HTR-8/SVneo (cell line): ENCODE measurements around the gene ZNF446.
A peak's percentile ranks its signal among the peaks of the same experiment; 100 is the strongest.
"Not testable (repeated sequence)": the region's sequence is repeated elsewhere in the genome, so short reads cannot be mapped to it uniquely, and the experiment has no call there.

Experiments
- DNase-seq: peaks from one replicate; pipeline ENCODE4 v3.0.0; 2011; ENCODE audit warnings: low spot score, mixed read lengths; ENCODE audit not compliant: insufficient read length
- FAIRE-seq: peaks from 2 replicates; lab custom pipeline; 2011; peaks lifted over from hg19 to GRCh38; lab: Jason Lieb, UNC

Gene ZNF446

DNA sequence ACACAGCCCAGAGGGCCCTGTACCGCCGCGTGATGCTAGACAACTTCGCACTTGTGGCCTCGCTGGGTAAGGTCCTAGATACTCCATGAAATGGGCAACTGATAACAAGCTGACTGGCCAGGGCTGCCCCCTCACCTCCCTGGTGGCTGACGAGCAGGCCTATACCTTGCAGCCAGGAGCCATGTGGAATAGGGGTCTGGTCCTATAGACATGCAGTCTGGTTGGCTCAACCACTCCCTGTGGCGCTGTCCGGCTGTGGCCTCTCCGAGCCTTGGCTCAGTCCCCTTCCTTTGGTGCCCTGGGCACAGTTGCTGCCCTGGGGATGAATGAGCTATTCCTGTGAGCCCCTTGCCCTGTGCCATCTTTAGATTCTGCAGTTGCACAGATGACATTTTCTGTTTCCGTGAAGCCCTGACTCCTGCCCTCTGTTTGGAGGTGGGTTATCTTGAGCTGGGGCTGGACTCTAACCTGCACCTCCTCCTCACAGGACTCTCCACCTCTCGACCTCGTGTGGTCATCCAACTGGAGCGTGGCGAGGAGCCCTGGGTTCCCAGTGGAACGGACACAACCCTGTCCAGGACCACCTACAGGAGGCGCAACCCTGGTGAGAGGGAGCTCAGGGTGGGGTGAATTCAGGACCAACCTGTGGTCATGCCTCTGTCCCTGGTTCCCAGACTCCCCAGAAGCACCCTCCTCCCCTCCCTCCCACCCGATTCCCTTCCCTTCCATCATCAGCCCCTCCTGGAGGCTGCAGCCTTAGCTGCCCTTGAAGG is 6.7 kb upstream of the ZNF446 start:
- DNase-seq: no peak
- no peak for FAIRE-seq

DNA sequence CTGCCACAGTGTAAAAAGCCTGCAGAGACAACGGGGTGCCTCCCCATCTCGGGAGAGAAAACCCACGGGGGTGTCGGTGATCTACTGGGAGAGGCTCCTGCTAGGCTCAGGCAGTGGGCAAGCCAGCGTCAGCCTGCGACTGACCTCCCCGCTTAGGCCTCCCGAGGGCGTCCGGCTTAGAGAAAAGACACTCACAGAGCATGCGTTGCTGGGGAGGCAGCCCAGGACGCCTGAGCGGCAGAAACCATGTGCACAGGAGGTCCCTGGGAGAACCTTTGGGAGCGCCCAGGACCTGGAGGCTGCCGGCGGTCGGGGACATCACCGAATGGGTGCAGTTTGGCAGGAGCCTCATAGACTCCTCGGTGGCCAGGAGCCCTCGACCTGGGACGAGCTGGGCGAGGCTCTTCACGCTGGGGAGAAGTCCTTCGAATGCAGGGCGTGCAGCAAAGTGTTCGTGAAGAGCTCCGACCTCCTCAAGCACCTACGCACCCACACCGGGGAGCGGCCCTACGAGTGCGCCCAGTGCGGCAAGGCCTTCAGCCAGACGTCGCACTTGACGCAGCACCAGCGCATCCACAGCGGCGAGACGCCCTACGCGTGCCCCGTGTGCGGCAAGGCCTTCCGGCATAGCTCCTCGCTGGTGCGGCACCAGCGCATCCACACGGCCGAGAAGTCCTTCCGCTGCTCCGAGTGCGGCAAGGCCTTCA is 5.2 kb upstream of the ZNF446 start:
- DNase-seq: not testable (repeated sequence)
- FAIRE-seq: peak; percentile 23

DNA sequence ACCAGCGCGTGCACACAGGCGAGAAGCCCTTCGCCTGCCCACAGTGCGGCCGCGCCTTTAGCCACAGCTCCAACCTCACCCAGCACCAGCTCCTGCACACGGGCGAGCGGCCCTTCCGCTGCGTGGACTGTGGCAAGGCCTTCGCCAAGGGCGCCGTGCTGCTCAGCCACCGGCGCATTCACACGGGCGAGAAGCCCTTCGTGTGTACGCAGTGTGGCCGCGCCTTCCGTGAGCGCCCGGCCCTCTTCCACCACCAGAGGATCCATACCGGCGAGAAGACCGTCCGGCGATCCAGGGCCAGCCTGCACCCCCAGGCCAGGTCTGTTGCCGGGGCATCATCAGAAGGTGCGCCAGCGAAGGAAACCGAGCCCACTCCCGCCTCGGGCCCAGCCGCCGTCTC is 4.4 kb upstream of the ZNF446 start:
- FAIRE-seq: no peak
- no peak for DNase-seq

DNA sequence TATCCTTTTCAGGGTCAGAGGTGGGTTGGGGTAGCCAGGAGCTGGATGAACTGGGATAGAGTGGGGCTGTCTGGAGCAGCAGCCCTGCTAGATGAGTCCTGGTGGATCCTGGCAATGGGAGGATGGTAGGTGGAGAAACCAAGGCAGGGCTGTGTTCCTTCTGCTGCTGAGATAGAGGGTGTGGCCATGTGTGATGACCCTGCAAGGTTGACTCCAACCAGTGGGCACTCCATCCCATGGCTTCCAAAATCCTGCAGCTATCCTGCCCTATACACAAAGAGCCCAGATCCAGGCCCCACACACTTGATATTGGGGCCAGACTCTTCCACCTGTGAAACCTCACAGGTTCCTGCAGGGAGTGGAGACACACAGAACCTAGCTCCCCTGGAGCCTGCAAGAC is 2.4 kb upstream of the ZNF446 start:
- no peak for DNase-seq
- FAIRE-seq: no peak

DNA sequence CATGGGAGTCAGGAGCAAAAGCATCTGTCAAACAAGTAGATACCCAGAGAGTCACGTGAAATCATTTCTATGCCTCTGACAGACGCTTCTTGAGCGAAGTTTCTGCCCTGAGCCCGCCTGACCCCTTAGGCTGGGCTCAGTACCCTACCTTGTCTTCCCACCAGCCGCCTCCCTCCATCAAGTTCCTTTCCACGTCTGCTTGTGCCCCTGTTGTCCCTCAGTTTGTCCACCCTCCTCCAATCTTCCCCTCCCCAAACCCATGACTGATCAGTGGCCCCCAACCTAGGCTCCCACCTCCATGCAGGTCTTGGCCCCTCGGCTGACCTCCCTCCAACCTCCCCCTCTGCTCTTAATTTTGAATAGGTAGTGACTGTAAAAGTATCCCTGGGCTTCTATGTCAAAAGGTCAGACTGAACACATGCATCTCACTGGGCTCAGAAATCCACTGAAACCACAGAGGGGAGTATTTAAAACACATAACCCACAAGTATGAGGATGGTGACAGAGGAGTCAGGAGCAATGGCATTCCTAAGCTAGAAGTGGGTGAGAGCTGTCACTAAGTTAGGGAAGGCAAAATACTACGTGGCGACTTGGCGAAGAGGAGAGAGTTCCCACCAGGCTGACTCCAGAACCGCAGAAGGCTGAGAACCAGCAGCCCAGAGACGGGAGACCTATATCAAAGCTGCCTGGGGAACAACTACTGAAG is 1.7 kb upstream of the ZNF446 start:
- FAIRE-seq: no peak

DNA sequence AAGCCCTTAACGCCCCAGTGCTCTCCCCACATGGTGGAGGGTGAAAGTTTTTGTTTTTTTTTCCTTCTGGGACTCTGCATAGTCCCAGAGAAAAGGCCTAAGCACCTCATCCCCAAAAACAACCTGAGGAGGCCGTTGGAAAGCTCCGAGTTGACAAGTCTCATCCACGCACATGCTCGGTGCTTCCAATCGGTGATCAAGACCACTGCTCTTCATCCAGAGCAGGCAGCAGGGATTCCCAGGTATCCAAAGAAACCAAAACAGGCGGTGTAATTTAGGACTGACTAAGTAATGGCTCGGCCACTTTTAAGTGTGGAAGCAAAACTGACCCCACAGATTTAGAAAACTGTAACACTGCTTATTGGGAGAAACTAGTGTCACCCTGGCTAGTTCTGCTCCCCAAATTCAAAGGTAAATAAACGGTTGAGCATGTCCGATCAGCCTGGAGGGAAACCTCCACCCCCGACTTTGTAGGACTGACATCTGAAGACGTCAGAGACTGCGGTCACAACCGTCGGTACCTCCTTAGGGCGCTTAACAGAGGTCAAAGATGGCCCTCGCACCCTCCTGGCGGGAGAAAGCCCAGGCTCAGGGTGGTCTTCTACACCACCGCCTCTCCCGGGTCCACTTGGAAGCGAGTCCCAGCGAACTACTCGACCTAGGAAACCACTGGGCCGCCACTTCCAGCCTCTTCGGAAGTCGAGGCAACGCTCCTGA is 997 bp upstream of the ZNF446 start:
- DNase-seq (no peak), FAIRE-seq (no peak)

More for the DNA sequence above, 1.7 kb upstream of the ZNF446 start:
- no peak for DNase-seq

DNA sequence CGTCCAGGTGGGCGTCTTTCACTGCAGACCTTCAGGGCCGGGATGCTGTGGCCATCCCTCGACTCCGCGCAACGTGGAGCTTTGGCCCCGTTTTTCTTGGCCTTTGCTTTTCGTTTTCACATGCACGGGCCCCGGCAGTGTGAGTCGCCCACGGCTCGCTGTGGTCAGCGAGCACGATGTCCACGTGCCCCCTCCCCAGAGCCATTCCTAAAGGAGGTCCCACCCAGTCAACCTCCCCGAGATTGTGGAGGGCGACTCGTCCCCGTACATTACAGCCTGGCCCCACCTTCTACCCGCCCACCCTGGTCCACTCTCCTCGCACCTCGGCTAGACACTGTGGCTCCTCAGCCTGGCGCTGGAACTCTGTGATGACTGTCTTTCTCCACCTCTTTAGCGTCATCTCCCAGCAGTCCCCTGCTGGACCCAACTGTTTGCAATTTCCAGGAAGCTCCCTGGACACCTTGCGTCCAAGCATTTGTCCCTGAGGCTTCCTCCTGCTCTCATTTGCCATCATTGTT is 405 bp downstream of the ZNF446 start:
- no peak for FAIRE-seq
- DNase-seq: no peak

DNA sequence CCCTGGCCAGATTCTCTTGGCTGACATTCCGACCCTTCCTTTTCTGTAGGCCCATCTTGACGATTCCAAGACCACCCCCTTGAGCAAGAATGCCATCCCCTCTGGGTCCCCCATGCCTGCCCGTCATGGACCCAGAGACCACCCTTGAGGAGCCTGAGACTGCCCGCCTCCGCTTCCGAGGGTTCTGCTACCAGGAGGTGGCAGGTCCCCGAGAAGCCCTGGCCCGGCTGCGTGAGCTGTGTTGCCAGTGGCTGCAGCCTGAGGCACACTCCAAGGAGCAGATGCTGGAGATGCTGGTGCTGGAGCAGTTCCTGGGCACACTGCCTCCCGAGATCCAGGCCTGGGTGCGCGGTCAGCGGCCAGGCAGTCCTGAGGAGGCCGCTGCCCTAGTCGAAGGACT is 978 bp downstream of the ZNF446 start:
- FAIRE-seq (no peak), DNase-seq (no peak)

DNA sequence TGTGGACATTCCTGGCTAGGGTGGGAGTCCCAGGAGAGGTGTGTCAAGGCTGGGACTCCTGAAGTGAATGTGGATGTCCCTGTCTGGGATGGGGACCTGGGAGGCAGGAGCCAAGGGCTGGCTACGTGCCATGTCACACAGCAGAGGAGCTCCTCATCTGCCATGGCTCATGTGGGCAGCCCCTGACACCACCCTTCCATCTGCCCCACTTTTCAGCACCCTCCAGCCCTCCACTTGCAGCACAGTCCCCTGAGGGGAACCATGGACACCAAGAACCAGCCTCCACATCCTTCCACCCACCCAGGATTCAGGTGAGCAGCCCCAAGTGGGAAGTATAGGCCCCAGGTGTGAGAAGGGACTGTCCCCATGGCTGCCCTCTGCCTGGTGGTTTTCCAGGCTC is 1.7 kb downstream of the ZNF446 start:
- FAIRE-seq (peak; percentile 23), DNase-seq (no peak)

DNA sequence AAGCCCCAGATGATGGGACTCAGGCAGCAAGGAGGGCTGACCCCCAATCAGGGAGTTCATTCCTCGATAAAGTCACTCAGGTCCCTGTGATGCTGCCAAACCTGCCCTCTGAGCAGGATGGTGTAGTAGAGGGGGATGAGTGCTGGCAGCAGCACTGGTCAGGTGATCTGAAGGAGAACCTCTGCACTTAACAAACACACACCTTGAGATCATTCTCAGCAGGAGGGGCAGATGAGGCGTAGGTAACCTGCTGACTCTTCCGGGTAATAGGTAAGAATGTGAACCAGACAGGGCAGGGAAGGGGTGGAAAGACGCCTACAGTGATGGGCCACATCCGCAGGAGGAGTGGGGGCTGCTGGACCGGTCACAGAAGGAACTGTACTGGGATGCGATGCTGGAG is 3.2 kb downstream of the ZNF446 start:
- DNase-seq (no peak), FAIRE-seq (no peak)

DNA sequence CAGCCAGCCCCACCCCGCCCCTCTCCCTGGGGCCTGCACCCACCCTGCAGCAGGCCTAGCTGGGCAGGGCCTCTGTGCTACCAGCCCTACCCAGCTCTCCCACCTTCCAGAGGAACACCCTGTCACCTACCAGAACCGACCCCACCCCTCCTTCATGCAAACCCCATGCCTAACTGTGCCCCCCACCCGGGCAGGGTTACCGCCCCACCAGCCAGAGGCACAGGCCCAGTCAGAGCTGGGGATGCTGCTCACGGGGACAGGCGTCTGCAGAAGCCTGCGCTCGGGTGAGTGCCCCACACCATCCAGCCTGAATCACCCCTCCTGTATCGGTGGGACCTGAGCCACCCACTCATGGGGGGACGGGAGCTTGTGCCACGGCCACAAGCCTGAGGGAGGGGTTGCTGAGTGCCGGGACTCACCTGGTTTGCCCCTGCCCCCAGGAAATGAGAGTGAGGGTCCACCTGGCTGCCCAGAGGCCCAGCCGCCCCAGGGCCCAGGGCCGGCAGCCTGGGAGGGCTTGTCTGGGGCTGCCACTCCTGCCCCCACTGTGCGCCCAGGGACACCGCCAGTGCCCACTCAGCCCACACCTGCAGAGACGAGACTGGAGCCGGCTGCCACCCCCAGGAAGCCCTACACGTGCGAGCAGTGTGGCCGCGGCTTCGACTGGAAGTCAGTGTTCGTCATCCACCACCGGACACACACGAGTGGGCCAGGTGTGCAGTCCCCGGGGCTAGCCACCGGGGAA is 3.8 kb downstream of the ZNF446 start:
- FAIRE-seq (no peak), DNase-seq (no peak)

DNA sequence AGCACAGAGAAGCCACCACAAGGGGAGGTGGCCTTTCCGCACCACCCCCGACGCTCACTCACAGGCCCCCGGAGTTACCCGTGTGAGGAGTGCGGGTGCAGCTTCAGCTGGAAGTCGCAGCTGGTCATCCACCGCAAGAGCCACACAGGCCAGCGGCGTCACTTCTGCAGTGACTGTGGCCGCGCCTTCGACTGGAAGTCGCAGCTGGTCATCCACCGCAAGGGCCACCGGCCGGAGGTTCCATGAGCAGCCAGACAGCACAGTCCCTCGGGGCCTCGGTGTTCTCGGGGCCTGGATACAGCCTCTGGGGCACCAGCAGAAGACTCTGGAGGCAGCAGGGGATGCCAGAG is 4.3 kb downstream of the ZNF446 start:
- FAIRE-seq (no peak), DNase-seq (no peak)

DNA sequence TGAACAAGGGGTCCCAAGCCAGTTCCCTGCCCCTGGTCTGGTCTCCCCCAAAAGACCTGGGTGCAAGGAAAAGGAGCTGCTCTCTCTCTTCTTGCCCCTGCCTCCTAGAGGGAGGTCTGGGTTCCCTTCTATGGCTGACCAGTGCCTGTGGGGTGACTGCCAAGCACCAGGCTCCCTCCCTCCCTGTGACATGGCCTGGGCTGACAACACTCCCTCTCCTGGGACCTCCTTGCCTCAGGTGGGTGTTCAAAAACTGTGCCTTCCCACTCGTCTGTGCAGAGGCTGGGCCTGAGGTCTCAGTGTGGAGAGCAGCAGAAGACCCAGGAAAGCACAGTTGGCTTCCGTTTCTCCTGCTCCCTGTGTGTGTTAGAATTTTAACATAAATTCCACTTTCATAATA is 4.7 kb downstream of the ZNF446 start:
- no peak for DNase-seq
- no peak for FAIRE-seq

DNA sequence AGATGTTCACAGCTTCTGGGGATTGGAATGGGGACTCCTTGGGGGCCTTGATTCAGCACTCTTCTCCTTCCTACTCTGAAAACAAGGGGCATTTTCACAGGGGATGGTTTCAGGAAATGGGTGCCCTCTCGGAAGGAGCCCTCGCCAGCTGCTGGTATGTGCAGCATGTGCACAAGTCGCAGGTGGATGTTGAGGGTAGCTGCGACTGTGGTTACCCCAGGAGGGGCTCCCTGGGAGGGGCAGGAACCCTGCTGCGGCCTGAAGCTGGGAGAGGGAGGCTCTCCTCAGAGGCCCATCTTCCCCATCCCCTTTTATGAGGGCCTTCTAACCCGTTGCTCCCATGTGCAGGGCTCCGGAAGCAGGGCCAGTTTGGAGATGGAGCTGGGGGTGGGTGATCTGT is 6.2 kb downstream of the ZNF446 start:
- DNase-seq (no peak), FAIRE-seq (no peak)

DNA sequence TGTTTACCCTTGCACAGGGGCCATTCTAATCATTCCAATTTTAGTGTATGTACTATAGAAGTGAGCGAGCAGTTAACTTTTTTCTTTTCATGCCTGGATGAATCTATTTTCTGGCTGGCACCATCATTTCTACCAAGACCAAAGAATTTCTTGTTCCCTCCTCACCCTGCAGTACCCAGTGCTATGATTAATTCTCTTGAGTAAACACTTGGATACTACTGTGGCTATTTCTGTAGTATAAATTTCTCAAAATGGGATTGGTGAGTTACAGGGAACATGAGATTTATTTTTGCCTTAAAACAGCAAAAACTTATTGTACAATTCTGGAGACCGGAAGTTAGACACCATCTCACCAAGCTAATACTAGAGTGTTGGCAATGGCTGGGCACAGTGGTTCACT is 7.6 kb downstream of the ZNF446 start:
- DNase-seq (no peak), FAIRE-seq (no peak)

DNA sequence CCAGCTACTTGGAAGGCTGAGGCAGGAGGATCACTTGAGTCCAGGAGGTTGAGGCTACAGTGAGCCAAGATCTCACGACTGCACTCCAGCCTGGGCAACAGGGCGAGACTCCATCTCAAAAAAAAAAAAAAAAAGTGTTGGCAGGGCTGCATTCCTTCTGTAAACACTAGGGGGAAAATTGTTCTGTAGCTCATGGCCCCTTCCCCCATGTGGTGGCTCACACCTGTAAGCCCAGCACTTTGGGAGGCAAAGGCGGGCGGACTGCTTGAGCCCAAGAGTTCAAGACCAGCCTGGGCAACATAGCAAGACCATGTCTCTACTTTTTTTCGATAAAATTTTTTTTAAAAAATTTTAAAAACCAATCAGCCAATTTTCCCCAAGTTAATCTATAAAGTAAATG is 8.2 kb downstream of the ZNF446 start:
- FAIRE-seq, DNase-seq: not testable (repeated sequence)

DNA sequence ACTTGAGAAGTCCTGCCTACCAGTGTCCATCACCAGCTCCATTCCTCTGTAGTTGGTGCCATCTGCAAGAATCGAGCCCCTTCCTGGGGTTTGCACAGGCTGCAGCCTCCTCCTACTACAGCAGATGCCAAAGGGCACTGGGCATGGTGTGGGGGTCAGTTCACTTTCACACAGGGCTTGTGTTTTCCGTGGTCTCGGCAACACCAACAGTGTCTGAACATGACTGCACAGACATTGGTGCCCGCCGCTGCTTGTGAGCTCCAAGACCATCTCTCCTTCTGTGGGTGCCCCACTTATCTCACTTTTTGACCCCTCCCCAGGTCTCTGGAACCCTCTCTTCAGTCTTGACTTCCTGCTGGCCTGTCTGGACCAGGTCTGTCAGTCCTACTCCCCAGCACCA is 15.2 kb downstream of the ZNF446 start:
- FAIRE-seq (no peak), DNase-seq (no peak)

DNA sequence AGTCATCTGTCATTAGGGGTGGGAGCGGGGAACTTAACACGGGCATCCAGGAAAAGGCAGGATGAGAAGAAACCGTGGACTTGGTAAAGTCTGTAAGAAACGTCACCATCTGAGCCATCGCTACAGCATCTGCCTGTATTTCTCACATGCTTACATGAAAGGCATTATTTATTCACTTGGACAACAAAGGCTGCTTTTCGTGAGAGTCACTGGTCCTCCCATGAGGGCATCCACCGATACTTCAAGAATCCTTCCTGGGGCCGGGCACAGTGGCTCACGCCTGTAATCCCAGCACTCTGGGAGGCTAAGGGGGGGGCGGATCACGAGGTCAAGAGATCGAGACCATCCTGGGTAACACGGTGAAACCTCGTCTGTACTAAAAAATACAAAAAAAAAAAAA is 16.1 kb downstream of the ZNF446 start:
- DNase-seq (no peak), FAIRE-seq (no peak)

DNA sequence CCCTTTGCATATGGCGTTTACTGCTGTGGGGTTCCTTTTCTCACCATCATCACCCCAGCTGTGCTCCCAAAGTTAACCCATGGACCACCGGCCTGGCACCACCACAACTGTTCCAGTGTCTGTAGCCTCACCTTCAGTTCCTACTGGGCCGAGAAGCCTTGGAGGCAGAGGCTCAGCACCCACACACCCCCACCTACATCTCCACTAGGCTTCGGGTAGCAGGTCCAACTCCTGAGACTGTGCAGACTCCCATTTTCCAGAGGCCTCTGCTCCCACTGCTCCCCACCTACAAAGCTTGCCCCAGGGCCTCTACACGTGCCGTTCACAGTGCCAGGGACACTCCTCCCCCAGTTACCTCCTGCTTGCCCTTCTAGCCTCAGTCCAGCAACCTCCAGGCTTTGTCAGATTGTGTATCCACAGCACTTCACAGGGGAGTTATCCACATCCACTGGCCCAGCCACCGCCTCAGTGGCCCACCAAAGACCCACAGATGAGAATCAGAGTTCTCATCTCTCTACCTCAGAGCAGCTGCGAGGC is 21.6 kb downstream of the ZNF446 start:
- FAIRE-seq: no peak
- DNase-seq: no peak
